CD4-positive, alpha-beta T cell treated with Interleukin-2 at 100 ng/mL for 4 hours (primary cell): ENCODE results near the gene RABGGTA.

Experiments used
- DNase-seq: peaks from one replicate; pipeline ENCODE4 v3.0.0-alpha.2; 2020; ENCODE audit warnings: low spot score

RABGGTA gene

DNA sequence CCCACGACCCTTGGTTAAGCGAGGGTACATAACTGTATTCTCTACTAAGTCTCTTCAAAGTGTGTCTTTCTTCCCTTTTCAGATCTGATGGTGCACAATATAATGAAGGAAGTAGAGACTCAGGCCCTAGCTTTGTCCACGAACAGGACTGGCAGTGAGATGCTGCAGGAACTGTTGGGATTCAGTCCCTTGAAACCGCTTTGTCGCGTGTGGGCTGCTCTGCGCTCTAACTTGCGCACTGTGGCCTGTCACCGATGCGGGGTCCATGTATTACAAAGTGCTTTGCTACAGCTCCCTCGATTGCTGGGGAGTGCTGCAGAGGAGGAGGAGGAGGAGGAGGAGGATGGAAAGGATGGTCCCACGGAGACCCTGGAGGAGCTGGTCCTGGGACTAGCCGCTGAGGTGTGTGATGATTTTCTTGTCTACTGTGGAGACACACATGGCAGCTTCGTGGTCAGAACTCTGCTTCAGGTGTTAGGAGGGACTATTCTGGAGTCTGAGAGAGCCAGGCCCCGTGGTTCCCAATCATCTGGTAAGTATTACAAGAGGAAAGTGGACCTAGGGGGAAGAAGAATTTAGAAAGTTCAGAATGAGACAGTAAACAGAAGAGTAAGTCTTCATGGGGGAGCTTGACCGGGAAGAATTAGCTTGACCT, 29.1 kb upstream of the RABGGTA start:
- no peak for DNase-seq

DNA sequence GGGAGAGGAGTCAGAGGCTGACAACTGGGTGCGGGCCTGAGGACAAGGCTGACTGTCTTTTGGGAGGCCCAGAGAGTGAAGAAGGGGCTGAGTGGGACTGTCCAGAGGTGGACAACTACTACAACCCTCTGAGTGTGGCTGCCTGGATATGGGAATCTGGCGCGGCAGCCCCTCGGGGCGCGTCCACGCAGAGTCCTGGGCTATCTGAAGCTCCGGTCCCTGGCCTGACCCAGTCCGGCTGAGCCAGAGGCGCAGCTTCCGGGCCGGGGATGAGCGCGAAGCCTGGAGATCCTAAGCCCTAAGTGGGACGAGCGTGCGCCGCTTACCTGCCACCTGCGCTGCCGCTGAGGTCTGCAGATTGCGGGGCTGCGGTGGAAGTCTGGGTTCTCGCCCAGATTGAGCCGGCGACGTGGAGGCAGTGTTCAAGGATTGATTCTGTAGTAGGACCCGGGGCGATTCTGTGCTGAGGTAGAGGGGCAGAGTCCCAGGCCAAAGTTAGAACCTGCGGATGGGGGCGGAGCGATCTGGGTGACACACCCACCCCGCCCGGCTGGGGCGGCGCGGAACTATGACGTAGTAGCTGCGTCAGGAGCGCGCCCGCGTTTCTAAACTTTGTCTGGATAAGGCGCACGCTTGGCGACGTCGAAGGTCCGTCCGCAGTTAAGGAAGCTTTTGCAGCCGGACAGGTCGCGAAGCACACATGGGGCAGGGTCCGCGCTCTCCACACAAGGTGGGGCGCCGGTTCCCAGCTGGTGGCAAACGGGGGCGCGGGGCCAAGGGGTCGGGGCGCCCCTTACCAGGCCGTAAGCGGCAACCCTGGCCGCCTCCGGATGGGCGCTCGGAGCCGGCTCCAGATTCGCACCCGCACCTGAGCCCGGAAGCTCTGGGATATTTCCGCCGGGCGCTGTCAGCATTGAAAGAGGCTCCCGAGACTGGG, 28.1 kb upstream of the RABGGTA start, which contains the start of the genes DHRS1 and NOP9:
DHRS1 (minus strand) TSS at position 526 of the 937 bp plus-strand sequence. CDS start 674 bp downstream, outside the sequence.
NOP9 (plus strand) TSS at position 596 of the 937 bp plus-strand sequence; CDS start at position 701, 105 bp downstream.
- peak; percentile 91 for DNase-seq

DNA sequence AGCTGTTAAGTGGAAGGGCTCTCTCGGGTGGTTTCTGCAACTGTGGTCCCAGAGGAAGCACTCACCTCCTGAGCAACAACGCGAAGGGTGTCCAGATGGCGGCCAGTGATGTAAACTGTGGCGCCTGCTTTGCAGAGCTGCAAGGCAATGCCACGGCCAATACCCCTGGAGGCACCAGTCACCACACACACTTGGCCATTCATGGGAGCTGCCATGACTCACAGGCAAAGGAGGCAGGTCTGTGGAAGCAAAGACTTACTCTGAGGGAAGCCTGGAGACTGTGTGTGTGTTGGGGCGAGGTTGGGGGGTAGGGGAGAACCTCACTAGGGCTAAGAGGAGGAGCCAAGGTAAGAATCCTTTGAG, 27.5 kb upstream of the RABGGTA start:
- no peak for DNase-seq

DNA sequence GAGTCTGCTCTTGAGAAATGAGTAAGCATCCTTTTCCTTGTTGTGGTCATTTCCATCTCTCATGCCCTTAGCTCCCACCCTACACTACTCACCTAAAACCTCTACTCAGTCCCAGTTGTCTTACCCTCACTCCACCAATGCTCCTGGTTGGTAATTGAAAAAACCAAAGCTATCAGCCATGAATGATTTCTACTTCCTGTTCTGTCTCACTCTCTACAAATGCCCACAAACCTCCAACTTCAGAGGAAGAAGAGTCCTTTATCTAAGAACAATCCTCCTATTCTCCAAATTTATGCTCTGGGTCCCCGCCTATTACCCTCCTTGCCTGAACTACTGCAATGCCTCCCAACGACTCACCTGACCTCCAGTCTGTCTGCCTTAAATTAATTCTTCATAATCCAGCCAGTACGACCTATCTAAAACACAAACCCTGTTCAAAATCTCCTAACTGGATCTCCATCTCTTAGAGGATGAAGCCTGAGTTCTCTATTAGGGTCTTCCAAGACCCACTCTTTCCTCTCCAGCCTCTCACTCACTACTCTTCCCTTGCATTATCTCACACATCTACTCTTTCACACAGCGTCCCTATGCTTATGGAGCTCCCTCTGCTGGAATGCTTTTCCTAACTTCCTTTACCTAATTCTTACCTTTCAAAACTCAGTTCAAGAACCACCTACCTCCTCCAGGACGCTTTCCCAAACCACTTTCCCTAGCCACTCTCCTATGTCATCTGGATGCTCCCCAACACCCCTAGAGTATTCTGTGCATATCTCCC, 26.0 kb upstream of the RABGGTA start:
- no peak for DNase-seq

DNA sequence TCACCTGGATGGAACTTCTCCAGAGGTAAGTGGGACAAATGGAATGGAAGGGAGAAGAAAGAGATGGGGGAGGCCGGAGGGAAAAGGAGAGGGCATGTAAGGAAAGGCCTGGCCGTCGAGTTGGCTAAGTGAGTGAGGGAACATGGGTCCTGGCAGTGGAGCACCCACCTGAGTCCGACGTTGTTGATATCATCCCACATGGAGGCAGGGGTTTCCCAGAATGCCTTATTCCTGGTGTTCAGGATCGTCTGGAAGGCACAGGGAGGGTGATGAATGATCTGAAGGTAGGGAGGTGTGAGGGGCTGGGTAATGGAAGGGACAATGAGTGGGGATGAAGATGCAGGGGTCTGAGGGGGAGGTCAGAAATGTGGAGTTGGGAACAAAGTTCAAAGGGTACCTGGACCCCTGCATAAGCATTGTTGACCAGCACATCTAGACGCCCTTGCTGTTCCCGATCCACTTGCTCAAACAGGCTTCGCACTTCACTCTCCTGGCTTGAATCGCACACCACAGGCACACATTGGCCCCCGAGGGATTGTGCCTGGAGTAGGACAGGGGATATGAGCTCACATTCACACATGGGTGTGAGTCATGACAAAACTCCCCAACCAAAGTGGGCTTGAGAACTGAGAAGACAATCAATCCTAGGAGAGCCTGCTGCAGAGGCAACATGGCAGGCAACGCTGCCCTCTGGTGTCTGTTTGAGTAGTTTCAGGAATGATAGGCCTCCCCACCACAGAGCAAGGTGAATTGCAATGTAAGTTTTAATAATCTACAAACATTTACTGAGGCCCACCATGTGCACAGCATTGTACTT, 25.2 kb upstream of the RABGGTA start:
- DNase-seq = peak; percentile 87

DNA sequence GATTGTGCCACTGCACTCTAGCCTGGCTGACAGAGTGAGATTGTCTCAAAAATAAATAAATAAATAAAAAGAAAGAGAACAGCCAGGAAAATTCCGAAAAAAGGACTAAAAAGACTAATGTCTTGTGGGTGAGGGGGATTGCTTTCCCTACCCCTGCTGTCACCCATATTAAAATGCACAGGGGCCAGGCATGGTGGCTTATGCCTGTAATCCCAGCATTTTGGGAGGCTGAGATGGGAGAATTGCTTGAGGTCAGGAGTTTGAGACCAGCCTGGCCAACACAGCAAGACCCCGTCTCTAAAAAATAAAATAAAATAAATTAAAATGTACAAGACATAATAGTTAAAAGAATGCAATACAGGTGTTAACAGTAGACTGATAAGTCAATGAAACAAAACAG, 22.1 kb upstream of the RABGGTA start:
- no peak for DNase-seq

DNA sequence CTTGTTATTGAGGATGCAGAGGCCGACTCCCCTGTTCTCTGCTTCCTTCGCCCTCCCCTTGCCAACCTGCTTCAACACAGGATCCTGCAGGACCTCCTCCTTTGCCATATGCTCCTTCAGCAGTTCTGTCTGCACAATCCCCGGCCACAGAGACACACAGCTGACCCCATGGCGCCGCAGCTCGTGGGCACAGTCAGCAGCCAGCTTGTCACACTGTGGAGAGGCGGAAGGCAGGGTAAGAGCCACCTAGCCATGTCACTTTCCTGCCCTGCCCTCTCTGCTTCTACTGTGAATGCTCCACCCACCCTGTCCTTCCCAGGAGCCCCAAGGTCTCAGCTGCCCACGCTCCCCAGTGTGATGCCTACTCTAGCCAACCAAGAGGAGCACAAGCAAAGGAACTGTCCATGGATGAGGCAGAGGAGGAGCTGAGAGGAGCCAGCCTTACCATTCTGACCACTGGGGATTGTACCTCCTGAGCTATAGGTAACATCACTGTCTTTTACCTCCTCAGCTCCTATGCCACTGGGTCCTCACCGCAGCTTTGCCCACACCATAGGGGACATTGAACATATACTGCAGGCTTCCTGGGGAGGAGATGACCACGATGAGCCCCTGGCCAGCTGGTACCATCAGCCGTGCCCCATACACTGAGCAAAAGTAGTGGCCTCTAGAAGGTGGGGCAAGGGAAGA, 20.9 kb upstream of the RABGGTA start:
- no peak for DNase-seq

DNA sequence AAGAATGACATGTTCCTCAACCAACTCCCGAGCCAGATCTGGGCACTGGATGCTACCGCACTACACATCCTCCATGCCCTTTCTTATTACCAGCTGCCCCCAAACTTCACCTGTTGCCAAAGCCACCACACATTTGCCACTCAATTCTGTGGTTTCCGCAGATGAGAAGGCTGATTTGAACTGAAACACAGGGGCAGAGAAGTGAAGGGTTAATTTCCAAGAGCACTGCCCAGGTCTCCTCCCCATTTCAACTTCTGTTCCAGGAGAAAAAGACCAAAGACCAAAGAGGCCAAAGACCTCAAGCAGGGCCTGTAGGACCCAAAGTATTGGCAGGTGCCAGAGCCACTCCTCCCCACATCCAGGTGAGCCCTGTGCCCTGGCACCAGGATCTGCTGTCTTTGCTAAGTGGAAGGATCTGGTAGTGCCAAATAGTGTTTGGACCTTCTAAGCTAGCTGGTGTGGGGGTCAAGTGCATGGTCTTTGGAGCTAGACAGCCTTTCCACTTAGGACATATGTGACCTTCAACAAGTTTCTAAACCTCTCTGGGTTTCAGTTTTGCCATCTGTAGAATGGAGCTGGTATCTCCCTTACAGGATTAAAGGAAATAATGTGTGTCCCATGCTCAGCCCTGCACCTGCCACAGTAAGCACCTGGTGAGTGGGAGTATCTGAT, 20.2 kb upstream of the RABGGTA start:
- no peak for DNase-seq

DNA sequence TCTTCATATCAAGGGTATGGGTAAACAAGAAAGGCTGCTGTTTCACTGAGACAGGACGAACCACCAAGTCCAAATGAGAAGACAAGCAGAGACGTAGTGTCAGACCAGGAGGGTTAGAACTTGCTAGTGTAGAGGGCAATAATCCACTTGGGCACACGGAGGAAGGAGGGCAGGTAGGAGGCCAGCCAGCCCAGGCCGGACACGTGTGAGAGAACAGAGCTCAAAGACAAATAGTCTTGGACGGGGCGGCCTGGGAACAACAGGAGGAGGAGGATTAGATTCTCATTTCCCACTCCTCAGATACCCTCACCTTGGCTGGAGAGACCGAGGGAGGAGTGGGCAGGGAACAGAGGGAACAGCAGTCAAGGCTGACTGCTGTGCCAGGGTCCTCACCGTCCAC, 19.3 kb upstream of the RABGGTA start:
- DNase-seq = no peak

DNA sequence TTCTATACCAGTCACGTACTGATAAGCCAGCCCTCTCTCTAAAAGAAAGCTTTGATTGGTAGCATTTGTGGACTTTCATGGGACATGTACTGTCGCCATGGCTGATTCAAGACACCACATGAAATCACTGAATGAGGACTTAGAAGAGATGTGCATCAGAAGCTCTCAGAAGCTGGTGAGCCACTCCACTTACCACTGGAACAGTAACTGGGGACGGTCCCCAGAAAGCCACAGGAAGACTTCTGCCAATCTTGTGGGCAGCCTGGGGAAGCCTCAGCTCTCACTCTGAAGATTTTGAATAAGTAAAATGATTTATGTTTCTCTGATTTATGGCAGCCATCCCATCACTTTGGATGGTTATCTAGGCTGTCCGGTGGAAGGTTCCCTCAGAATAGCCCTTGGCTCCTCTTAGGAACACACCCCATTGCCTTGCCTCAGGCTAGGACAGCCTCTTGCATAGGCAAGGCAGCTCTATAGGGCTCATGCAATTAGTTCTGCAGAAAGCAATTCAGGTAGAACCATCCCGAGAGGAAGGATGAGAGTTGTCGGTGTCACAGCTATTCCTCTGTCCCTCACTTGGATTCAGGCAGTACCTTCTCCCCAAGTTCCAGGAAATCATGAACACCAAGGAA, 18.4 kb upstream of the RABGGTA start:
- DNase-seq = no peak

DNA sequence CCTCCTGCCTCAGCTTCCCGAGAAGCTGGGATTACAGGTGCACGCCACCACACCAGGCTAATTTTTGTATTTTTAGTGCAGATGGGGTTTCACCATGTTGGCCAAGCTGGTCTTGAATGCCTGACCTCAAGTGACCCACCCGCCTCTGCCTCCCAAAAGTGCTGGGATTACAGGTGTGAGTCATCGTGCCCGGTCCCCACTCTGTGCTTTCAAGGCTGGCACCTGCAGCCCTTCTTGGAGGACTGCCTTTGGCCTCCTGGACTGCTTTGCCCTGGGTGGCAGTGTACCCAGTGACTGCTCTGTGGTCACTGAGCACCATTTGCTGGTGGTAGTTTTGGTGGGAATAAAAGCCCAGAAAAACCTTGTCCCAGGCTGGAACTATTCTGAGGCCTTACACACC, 15.6 kb upstream of the RABGGTA start:
- DNase-seq = no peak

DNA sequence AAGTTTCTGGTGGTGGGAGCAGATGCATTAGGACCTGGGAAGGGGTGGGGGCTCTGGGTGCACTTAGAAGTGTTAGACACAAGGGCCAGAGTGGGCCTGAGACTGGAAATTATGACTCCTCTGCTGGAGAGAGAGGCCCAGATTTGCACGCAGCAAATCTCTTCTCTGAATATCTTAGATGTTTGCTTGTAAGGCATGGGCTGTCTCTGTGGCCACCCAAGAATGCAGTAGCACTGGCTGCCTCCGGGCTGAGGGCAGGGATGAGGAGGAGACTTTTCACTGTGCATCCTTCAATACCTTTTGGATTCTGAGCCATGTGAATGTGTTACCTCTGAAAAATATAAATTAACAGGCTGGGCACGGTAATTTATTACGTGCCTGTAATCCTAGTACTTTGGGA, 14.0 kb upstream of the RABGGTA start:
- DNase-seq = no peak

DNA sequence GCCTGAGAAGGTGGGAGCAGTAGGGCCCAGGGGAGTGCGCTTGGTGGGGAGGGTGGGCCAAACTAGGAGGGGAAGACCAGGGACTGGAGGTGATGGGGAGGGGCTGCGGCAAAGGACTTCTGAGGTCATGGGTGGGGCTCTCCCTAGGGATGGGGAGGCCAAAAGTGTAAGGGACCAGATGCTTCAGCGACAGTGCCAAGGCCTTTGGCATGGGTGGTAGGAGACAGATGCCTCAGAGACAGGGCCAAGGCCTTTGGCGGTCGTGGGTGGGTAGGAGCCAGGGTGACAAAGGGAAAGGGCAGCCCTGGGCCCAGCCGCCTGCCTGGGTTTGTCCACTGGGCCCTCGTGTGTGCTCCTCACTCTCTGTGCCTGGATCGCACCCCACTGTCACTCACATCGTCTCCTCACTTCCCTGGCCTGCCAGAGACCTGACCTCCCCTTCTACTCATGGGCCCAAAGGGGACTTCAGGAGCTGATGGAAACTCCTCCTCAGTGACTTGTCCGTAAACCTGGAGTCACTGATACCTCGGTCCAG, 13.2 kb upstream of the RABGGTA start:
- DNase-seq = no peak

DNA sequence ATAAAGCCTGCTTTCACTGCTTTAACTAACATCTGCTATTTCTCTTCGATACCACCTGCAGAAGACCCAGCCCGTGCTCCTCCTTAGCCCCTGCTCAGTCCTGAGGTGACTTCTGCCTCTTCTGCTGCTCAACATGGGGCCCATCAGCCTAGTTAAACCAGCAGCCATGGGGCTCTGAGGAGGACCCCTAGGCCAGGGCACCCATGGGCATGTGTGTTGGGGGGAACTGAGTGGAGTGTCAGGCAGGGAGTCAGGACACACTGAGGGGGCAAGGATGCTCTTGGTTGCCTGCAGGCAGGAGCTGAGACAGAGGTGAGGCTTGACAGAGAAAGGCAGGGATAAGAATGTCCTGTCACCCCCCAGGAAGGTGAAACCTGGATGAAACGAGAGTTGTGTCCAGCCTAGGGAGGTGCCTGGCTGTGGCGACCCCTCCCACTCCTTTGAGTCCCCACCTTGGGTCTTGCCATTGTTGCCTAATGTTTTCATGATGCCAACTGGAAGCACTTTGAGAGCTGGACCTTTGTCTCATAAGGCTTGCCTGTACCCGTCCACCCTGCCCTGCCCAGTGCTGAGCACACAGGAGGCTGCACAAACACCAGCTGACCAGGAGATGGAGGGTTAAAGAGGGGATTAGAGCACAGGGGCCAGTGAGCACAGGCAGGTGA, 12.5 kb upstream of the RABGGTA start:
- DNase-seq = no peak

DNA sequence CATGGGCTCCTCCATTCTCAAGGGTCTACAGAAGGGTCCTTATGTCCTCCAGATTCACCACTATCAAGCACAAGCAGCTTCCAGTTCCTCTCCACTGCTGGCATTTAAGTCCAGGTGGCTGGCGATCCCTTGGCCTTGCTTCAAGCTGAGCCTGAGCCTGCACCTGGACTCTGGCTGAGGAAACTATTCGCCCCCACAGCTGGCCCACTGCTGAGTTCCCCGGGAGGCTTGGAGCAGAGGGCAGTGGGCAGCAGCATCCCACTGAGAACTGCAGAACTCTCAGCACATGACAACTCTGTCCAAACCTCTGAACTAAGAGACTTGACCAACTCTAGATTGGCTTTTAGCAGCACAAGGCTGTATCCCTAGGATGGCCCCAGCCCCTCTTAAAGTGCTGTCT, 11.3 kb upstream of the RABGGTA start:
- no peak for DNase-seq

DNA sequence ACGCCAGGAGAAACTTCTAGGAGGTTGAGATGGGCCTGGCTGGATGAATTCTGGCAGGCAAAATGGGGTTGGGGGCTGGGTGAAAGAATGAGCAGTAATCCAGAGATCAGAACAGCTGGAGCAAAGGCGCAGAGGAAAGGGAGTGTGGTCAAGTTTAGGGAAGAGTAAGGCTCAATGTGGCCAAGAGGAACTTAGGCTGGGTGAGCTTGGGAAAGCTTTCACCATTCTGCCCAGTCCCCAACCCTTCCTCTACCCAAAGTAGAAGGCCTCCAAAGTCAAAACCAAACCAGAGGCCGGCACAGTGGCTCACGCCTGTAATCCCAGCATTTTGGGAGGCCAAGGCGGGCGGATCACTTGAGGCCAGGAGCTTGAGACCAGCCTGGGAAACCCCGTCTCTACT, 10.2 kb upstream of the RABGGTA start:
- DNase-seq = no peak

DNA sequence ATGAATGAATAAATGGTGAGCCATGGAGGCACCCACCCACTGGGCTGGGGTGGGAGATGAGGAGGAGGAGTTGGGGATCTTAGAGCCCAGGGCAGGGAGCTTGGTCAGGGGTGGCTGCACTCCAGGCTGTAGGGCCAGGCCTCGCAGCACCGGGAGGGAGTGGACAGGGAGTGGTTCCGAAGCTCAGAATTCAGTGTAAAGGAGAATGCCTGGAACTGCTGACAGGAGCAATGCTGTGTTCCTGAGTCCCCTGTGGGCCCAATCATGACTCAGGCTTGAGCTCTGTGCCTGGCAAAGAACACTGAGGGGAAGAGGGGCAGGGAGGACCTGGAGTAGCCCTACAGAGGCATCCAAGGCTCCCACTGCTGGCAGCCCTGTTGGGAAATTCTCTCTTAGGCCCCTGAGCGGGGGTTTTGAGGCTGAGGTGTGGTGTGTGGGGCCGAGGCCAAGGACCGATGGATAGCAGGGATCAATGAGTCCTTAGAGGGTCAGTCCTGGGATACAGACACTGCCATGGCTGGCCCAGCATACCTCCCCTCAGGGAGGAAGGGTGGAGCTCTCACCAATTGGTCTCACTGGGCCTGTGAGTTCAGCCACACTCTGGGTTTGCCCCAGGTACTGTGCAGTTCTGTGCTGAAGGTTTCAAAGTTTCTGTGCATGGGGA, 9.5 kb upstream of the RABGGTA start:
- no peak for DNase-seq
